Measurements from ENCODE around the gene ZNF511.

ZNF511 gene

DNA sequence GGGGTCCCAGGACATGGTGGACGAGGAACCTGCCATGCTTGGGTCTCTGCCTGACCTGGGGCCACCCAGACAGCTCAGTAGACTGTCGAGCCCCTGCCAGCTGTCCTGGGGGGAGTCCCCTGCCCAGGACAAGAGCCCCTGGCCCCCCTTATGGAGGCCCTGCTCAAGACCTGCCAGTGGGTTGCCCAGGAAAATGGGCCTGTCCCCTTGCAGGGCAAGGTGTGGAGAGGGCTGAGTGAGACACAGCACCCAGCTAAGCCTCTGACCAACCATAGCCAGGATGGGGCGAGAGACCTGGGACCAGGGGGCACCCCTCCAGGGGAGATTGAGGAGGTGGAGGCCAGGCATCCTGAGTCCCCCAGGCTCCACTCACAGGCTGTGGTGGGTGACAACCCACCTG is 47.3 kb downstream of the ZNF511 start:
- no peak for DNase-seq

DNA sequence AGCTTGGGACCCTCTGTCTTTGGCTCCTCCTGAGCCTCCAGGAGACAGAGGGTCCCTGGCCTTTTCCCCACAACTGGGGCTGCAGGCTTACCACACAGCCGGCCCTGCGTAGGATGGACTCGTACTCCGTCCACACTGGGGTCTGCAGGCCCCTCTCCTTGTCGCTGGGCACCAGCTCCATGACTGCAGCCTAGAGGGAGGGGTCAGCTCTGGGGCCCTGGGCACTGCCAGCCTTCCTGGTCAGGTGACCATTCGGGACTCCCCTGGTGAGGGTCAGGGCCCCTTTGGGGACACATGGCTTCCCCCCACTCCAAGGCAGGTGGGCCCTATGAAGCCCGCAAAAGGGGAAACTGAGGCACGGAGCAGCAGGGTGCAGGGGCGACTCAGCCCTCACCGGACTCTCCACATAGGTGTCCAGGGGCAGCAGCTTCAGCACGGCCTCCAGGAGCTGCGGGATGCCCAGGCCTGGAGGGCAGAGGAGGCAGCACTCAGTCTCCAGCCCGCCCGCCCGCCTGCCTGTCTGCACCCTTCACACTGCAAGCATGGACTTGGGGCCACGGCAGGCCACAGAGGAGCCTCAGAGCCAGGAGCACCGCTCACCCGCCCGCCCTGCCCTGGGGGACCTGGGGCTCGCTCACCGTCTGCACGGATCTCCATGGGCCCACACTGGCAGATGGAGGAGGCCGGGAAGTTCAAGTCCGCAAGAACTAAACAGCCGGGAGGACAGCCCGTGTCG is 48.0 kb downstream of the ZNF511 start:
- no peak for DNase-seq

GRCh38 chr10:133357285-133358161 is 48.8 kb downstream of the ZNF511 start, which contains the start of gene FUOM:
Gene FUOM, minus strand, starts transcription at chr10:133358019. Its CDS starts 12 bp downstream, at chr10:133358007.
- DNase-seq: peak; percentile 52 to 72 (median 62)

GRCh38 chr10:133358162-133358924 is 49.6 kb downstream of the ZNF511 start:
- DNase-seq: no peak

DNA sequence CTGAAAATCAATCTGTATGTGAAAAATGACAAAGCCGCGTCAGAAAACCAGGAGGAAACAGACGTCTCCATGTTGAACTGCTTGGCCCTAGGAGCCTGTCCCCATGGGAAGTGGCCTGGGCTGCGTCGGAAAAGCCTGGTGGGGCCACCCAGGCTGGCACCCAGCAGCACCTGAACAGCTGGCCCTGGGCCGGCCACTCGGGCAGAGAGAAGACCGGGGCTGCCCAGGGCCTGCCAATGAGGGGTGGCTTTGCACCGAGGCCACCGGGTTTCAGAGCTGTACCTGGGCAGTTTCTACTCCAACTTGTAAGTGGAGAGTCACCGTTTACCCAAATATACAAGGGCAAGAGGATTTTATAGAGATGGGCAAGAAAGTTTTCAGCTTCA is 50.2 kb downstream of the ZNF511 start:
- no peak for DNase-seq

- peak in 2 of 5 experiments; percentile 24 to 25 for DNase-seq
Measured at GRCh38 chr10:133359554-133359971, 50.8 kb downstream of the ZNF511 start.

DNA sequence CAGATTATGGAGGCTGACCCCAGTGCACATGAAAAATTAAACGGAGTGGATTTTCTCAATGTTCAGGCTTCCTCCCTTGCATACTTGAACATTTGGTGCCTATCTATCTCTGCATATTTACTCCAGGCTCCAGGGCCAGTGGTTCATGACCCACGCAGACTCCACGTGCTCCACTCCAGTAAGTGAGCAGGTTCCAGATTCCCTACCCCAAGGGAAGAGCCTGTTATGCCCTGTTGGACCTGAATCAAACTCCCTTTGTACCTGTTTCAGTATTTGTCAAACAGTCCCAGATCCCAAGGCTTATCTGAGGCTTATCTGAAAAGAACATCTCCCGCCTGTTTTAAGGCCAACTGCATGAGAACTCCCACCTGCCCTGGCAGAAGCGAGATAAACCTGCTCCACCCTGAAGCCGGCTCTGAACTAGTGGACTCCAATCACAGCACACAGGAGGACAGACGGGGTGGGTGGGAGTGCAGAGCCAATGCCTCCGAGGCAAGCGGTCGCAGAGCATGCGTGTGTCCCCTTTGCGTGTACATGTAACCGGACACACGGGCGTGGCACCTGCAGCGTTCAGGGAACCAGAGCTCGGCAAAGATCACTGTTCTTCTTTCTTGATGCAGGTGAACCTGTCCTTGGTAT is 51.4 kb downstream of the ZNF511 start:
- no peak for DNase-seq

GRCh38 chr10:133361227-133361626 is 52.5 kb downstream of the ZNF511 start:
- DNase-seq: no peak

DNA sequence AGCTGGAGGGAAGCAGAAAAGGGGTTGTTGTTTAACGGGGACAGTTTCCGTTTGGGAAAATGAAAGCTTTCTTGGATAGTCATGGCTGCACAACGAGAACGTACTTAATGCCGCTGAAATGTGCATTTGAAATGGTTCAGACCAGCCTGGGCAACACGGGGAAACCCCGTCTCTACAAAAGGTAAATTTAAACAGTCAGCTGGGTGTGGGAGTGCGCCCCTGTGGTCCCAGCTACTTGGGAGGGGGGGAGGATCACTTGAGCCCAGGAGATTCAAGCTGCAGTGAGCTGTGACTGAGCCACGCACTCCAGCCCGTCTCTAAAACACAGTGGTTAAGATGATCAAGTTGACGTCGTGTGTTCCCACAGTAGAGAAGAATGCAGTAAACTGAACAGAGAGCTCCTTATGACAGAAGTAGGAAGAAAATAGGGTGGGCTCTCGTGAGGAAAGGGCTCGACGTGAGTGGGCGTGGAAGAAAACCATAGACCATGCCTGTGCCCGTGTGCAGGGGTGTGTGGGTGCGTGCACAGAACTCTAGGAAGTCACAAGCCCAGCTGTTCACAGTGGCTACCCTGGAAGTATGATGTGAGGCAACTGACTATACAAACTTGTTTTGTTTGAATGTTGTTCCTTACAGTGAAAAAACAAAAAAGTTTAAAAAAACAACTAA is 53.2 kb downstream of the ZNF511 start:
- no peak for DNase-seq
